Activated naive CD4-positive, alpha-beta T cell treated with anti-CD3 and anti-CD28 coated beads, Interleukin-2, amount 50 U/mL, for 16 hours (primary cell): ENCODE data around the gene SLBP.

Experiments used
- DNase-seq: peaks from one replicate; pipeline ENCODE4 v3.0.0-alpha.2; 2020

The SLBP gene

DNA sequence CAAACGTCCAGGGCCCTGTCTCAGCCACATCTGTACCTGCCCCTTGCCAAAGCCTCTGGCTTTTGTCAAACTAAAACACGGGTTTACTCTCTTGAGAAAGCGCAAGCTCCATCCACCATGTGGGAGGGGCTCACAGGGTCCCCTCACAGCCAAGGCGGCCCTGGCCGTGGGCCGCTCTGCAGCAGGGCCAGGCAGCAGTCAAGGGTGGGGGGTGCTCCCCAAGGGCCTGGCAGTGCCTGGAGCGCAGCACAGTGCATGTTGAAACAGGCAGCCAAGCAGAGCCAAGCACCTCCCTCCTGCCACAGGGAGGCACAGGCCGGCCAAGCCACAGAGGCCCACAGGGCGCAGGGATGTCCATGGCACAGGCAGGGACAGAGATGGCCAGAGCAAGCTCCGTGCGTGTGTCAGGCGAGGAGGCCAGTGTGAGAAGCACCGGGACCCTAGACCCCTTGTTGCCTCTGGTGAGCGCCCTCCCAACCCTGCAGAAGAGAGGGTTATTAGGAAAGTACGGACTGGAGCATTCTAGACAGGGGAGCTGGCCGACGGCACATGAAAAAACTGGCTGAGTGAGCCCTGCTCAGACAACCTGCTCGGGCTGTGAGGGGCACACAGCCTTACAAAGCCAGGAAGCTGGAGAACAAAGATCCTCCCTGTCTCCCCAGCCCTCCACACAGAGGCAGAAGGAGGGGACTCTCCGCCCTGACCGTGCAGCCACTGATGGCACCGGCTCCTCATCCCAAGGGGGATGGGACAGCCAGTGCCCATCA lies 67.0 kb downstream of the SLBP start:
- DNase-seq = no peak

DNA sequence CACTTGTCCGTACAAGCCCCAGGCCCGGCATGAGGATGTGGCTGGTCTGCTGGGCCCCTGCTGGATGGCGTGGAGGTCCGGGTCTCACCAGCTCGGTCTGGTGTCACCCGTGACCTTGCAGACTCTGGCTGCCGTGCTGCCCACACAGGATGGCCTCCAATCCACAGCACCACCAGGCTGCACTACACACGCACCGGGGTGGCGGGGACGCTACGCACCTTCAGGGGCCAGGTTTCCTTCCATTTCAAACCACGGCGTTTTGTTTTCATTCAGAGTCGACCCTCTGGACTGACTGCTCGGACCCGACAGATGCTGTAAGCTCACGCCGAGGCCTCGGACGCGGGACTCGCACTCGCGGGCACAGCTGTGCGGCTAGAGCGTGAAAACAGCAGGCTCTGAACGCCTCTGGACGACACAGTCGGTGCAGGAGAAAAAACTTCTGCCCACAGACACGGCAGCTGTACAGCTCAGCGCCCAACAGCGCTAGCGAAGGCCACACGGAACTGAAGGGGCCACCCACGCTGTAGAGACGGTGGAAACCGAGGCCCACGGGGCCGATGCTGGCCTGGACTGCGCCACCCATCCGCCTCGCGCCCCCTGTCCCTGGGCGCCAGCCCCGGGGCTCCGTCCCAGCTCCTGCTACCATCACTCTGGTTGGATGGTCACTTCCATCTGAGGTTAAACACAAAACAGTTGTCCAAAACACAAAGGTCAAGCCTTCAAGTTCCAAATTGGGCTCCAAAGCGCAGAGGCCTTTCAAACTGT lies 68.0 kb downstream of the SLBP start:
- no peak for DNase-seq
